Measurements from ENCODE around the gene NLRP11. TPM values are rescaled to one million over a fixed set of nuclear protein-coding genes. Genes with fewer than 3 reads are reported as not detected.

NLRP11 gene
- total RNA-seq, 1 experiment from 2014 or later = not detected

- Histone ChIP-seq H4K91ac (ENCODE audit: insufficient read length, low read depth, low read length) (no peak within 1 kb of the TSS), H3K79me1 (ENCODE audit: insufficient read depth, low read depth, low read length, poor library complexity, severe bottlenecking) (no peaks in the 10 kb centered on the region), H3K4me2 (ENCODE audit: insufficient read depth, insufficient read length, low read length) (no peak within 1 kb of the TSS), H3K9ac (ENCODE audit: extremely low read depth, insufficient read length, low read length) (no peak within 1 kb of the TSS), H3K27ac (ENCODE audit: insufficient read length, low read depth, low read length) (no peak within 1 kb of the TSS), H2AK5ac (ENCODE audit: insufficient read length, low read length) (no peak within 1 kb of the TSS), H3K9me3 (ENCODE audit: control insufficient read depth, low read depth, low read length) (peaks cover 35% of the 10 kb centered on the region), H3K23me2 (ENCODE audit: insufficient read length, low read depth, low read length, poor library complexity, severe bottlenecking) (no peaks in the 10 kb centered on the region), H2BK12ac (ENCODE audit: insufficient read length, low read depth, low read length) (no peak within 1 kb of the TSS), H3K4ac (ENCODE audit: low read depth, low read length) (no peak within 1 kb of the TSS), H3T11ph (ENCODE audit: low read length) (no peak within 1 kb of the TSS), H3K14ac (ENCODE audit: insufficient read depth, low read length) (no peak within 1 kb of the TSS), H3K79me2 (ENCODE audit: insufficient read depth, low read length) (no peaks in the 10 kb centered on the region), H2BK15ac (ENCODE audit: low read depth, low read length) (no peak within 1 kb of the TSS), H2BK120ac (ENCODE audit: low read depth, low read length, poor library complexity, severe bottlenecking) (no peak within 1 kb of the TSS), H4K5ac (ENCODE audit: insufficient read length, low read depth, low read length) (no peak within 1 kb of the TSS), H3K27me3 (ENCODE audit: insufficient read depth, low read length) (no peaks in the 10 kb centered on the region), H2BK20ac (ENCODE audit: low read depth, low read length, poor library complexity, severe bottlenecking) (no peak within 1 kb of the TSS), H4K8ac (replicated peaks; ENCODE audit: insufficient read length, low read depth, low read length) (no peak within 1 kb of the TSS), H3K23ac (ENCODE audit: insufficient read length, low read depth, low read length) (no peak within 1 kb of the TSS), H2BK5ac (ENCODE audit: insufficient read length, low read length) (no peak within 1 kb of the TSS), H3K4me1 (ENCODE audit: insufficient read depth, low read length) (no peaks in the 10 kb centered on the region), H2AFZ (ENCODE audit: low read length) (no peak within 1 kb of the TSS), H3K56ac (ENCODE audit: insufficient read length, low read depth, low read length) (no peak within 1 kb of the TSS), H3K18ac (ENCODE audit: insufficient read length, low read depth, low read length) (no peak within 1 kb of the TSS), H4K20me1 (ENCODE audit: control insufficient read depth, insufficient read depth, insufficient read length) (no peaks in the 10 kb centered on the region)
- H3K36me3 Mint-ChIP-seq (ENCODE audit: insufficient read depth in 1 of 3, low read depth in 3 of 3) = peaks cover 7 to 23% (median 9%) of the 10 kb centered on the region in 3 experiments; a peak in 6 of 7 replicates
- H3K27me3 Mint-ChIP-seq (ENCODE audit: low read depth) = peaks cover 4% of the 10 kb centered on the region
- no peak for TF ChIP-seq CTCF (conservative IDR thresholded peaks at IDR 0.05)
- no CpG with 5 or more reads among the region's 3 CpGs for WGBS (ENCODE audit: extremely low coverage, insufficient read length, low lambda C conversion rate)
- H3K4me1 Mint-ChIP-seq = no peaks in the 10 kb centered on the region
- no peak for DNase-seq
- H3K4me3 Mint-ChIP-seq = no peak within 1 kb of the TSS
- H3K9me3 Mint-ChIP-seq = peaks cover 80 to 93% of the 10 kb centered on the region in 2 experiments
- no peak within 1 kb of the TSS for H3K27ac Mint-ChIP-seq
These were observed 93.5 kb downstream of the NLRP11 start, which contains the start of gene NLRP9 for GRCh38 chr19:55738302-55738701. Gene NLRP9, minus strand, starts transcription at chr19:55738402. Its CDS starts 28 bp downstream, at chr19:55738374.

Other genes starting within 250 kb of the NLRP11 start
- gene FIZ1, start 232.5 kb downstream of the NLRP11 start, total RNA-seq (2021) = 21.5 and 25.2 TPM in 2 replicates
- 2.9 and 3.0 TPM in 2 replicates for gene ZNF524, start 231.7 kb downstream of the NLRP11 start, total RNA-seq (2021)
- 13.8 and 14.3 TPM in 2 replicates for gene ZNF865, start 226.4 kb downstream of the NLRP11 start, total RNA-seq (2021)
- gene ZNF784, start 207.4 kb downstream of the NLRP11 start, total RNA-seq (2021) = 9.9 and 10.7 TPM in 2 replicates
- 22.4 and 22.8 TPM in 2 replicates for gene ZNF580, start 191.0 kb downstream of the NLRP11 start, total RNA-seq (2021)
- 65.1 and 68.0 TPM in 2 replicates for gene ZNF581, start 188.3 kb downstream of the NLRP11 start, total RNA-seq (2021)
- gene CCDC106, start 183.8 kb downstream of the NLRP11 start, total RNA-seq (2021) = 19.9 and 20.0 TPM in 2 replicates
- gene U2AF2, start 177.0 kb downstream of the NLRP11 start, total RNA-seq (2021) = 321 and 342 TPM in 2 replicates
- gene EPN1, start 156.8 kb downstream of the NLRP11 start, total RNA-seq (2021) = 158 and 159 TPM in 2 replicates
- gene NLRP9, start 93.6 kb downstream of the NLRP11 start, total RNA-seq (2021) = not detected in 2 replicates
- gene RFPL4A, start 72.9 kb downstream of the NLRP11 start, total RNA-seq (2021) = not detected in 2 replicates
- gene RFPL4AL1, start 62.9 kb downstream of the NLRP11 start, total RNA-seq (2021) = not detected in 2 replicates
- not detected in 2 replicates for gene NLRP4, start 4.5 kb upstream of the NLRP11 start, total RNA-seq (2021)
- not detected in 2 replicates for gene NLRP13, start 100.3 kb upstream of the NLRP11 start, total RNA-seq (2021)
- gene NLRP8, start 115.8 kb upstream of the NLRP11 start, total RNA-seq (2021) = not detected in 2 replicates
- gene NLRP5, start 154.8 kb upstream of the NLRP11 start, total RNA-seq (2021) = not detected in 2 replicates

Measured in H9 (cell line).